GM12878 (cell line): Measurements from ENCODE around the gene ADAM23. TPM values are rescaled to one million over a fixed set of nuclear protein-coding genes. Genes with fewer than 3 reads are reported as not detected.

ENCODE experiments used
- ATAC-seq: fragments of 200-7000 bp; cut with Tn5 transposase; 3 replicates; pipeline ENCODE4 v1.9.1; 2020; ENCODE audit warnings: mild to moderate bottlenecking, moderate library complexity
- BruUV-seq: library from RNA; stranded (reverse); fragments of 400-500 nt; replicated peaks from 2 replicates; lab custom pipeline; 2021; lab: Mats Ljungman, UMichigan
- CTCF ChIA-PET: fragments of 300-600 bp; sonication (Branson Sonifier 250); formaldehyde crosslinking; extraction: SDS; loops from one replicate; lab custom pipeline; 2021; ENCODE audit warnings: inconsistent platforms; lab: Yijun Ruan, JAX
- POLR2A ChIA-PET: fragments of 350-600 bp; formaldehyde crosslinking; extraction: SDS; loops from one replicate; lab custom pipeline; 2021; ENCODE audit warnings: inconsistent platforms; lab: Charles Lee
- RAD21 ChIA-PET: fragments of 300-600 bp; sonication (Branson Sonifier 250); formaldehyde crosslinking; loops from one replicate; lab custom pipeline; 2023; ENCODE audit warnings: antibody characterized with exemption; ENCODE audit not compliant: unreplicated experiment; lab: Charles Lee
- SMC1A ChIA-PET: fragments of 300-600 bp; sonication (Branson Sonifier 250); formaldehyde crosslinking; loops from one replicate; lab custom pipeline; 2023; ENCODE audit not compliant: unreplicated experiment, uncharacterized antibody; lab: Charles Lee
- DNase-seq: peaks from one replicate; pipeline ENCODE4 v3.0.0-alpha.2; 2011; ENCODE audit warnings: low read depth, low spot score
- FAIRE-seq: peaks from 3 replicates; lab custom pipeline; 2011; peaks lifted over from hg19 to GRCh38; lab: Jason Lieb, UNC
- H2AFZ ChIP-seq: 2 replicates; pipeline ENCODE4 v1.6.0; 2011; ENCODE audit warnings: low read depth, low read length, control low read depth; ENCODE audit not compliant: control insufficient read depth
- H3K27ac ChIP-seq: 2 replicates; pipeline ENCODE4 v1.5.1; 2011; ENCODE audit warnings: control low read depth; ENCODE audit not compliant: control insufficient read depth, insufficient read depth
- H3K27me3 ChIP-seq, 2 experiments: replicated peaks in 1 of 2; 2 replicates each; pipeline versions ENCODE4 v1.6.0 to v1.6.1; 2011; ENCODE audit warnings: low read length in 1 of 2; ENCODE audit not compliant: control insufficient read depth in 2 of 2, insufficient read depth in 2 of 2
- H3K36me3 ChIP-seq, 2 experiments: 2 replicates each; pipeline ENCODE4 v1.5.1; 2011; ENCODE audit warnings: low read length in 1 of 2; ENCODE audit not compliant: control insufficient read depth in 2 of 2, insufficient read depth in 2 of 2
- H3K4me1 ChIP-seq: 2 replicates; pipeline ENCODE4 v1.6.1; 2011; ENCODE audit warnings: mild to moderate bottlenecking, low read length, moderate library complexity, mixed read lengths; ENCODE audit not compliant: control insufficient read depth, insufficient read depth
- H3K4me2 ChIP-seq: 2 replicates; pipeline ENCODE4 v1.6.0; 2011; ENCODE audit warnings: control low read depth; ENCODE audit not compliant: control insufficient read depth, insufficient read depth
- H3K4me3 ChIP-seq: fragments of 200-600 bp; sonication (generic); 2 replicates; pipeline ENCODE4 v1.5.1; 2016
- H3K79me2 ChIP-seq: 2 replicates; pipeline ENCODE4 v1.6.0; 2011; ENCODE audit warnings: low read length; ENCODE audit not compliant: control insufficient read depth, insufficient read depth
- H3K9ac ChIP-seq: 2 replicates; pipeline ENCODE4 v1.8.0; 2011; ENCODE audit warnings: low read length, control low read depth, mixed read lengths; ENCODE audit not compliant: control insufficient read depth, insufficient read depth
- H3K9me3 ChIP-seq: replicated peaks from 3 replicates; pipeline ENCODE4 v1.5.1; 2011; ENCODE audit warnings: mild to moderate bottlenecking, low read length; ENCODE audit not compliant: control insufficient read depth, insufficient read depth
- H4K20me1 ChIP-seq: 2 replicates; pipeline ENCODE4 v1.6.0; 2011; ENCODE audit not compliant: control insufficient read depth, insufficient read depth
- CHD4 ChIP-seq: fragments of 200-600 bp; sonication (generic); IDR thresholded peaks from 2 replicates; pipeline ENCODE4 v1.6.1; 2016; ENCODE audit warnings: mild to moderate bottlenecking
- CREB1 ChIP-seq: IDR thresholded peaks from 2 replicates; pipeline ENCODE4 v1.6.1; 2012; ENCODE audit warnings: low read depth, mild to moderate bottlenecking, inconsistent platforms
- MYB ChIP-seq: fragments of 150-350 bp; IDR thresholded peaks from 2 replicates; pipeline ENCODE4 v1.6.1; 2014; ENCODE audit warnings: mild to moderate bottlenecking, low read depth, low read length, borderline replicate concordance
- NR2C2 ChIP-seq: IDR thresholded peaks from 2 replicates; pipeline ENCODE4 v1.6.1; 2011; ENCODE audit warnings: borderline replicate concordance, low read depth; ENCODE audit not compliant: control insufficient read depth, insufficient read length
- NR2F1 ChIP-seq: fragments of 450-650 bp; conservative IDR thresholded peaks from 2 replicates; pipeline ENCODE4 v1.6.1; 2017; ENCODE audit warnings: mild to moderate bottlenecking
- POLR2AphosphoS5 ChIP-seq: IDR thresholded peaks from 2 replicates; pipeline ENCODE4 v1.6.1; 2011; ENCODE audit warnings: mild to moderate bottlenecking, low read length, inconsistent platforms
- RBBP5 ChIP-seq: fragments of 200-600 bp; sonication (generic); conservative IDR thresholded peaks from 2 replicates; pipeline ENCODE4 v1.6.1; 2016
- SIX5 ChIP-seq: IDR thresholded peaks from 2 replicates; pipeline ENCODE4 v1.6.1; 2011; ENCODE audit warnings: mild to moderate bottlenecking, low read depth, low read length, moderate library complexity; ENCODE audit not compliant: severe bottlenecking
- TARDBP ChIP-seq: IDR thresholded peaks from 2 replicates; pipeline ENCODE4 v1.6.1; 2016; ENCODE audit warnings: borderline replicate concordance
- YY1 ChIP-seq: IDR thresholded peaks from 2 replicates; pipeline ENCODE4 v1.6.1; 2011; ENCODE audit warnings: low read depth, mild to moderate bottlenecking, low read length
- ZBTB40 ChIP-seq: fragments of 450-650 bp; IDR thresholded peaks from 2 replicates; pipeline ENCODE4 v1.6.1; 2016; ENCODE audit warnings: mild to moderate bottlenecking, moderate library complexity, borderline replicate concordance
- WGBS: methylation state at CpG from one replicate; pipeline ENCODE4 v1.1.6; 2016; ENCODE audit warnings: low lambda C conversion rate; ENCODE audit not compliant: insufficient replicate concordance, insufficient coverage; ENCODE audit errors: missing lambda C conversion rate; 5-methylcytosine and 5-hydroxymethylcytosine counted together
- in situ Hi-C: fragments of 300-500 bp; cut with MboI; formaldehyde crosslinking; loops from 9 replicates; pipeline ENCODE4 v1.14.3; 2018; ENCODE audit warnings: mixed read lengths
- intact Hi-C: fragments of 100-400 bp; cut with micrococcal nuclease; formaldehyde crosslinking; loops from one replicate; pipeline ENCODE4 v1.14.2; 2022; ENCODE audit not compliant: unreplicated experiment
- polyA plus RNA-seq, 11 experiments: library from polyadenylated mRNA; depleted of rRNA in 4 of 11; unstranded in 6 of 11; stranded (reverse) in 5 of 11; fragments of >200 nt; fragmentation: Nextera tagmentation in 4 of 11; fragmentation: Illumina TruSeq in 1 of 11; extraction: Ambion mirVana in 4 of 11; extraction: Trizol in 1 of 11; gene quantifications; 1 replicate in 1 of 11; 2 replicates in 10 of 11; pipeline versions ENCODE4 v1.2.1 to v1.2.3, GENCODE V29; 2011 to 2016; ENCODE audit warnings: inconsistent platforms in 2 of 11, missing spikeins in 2 of 11, low read depth in 1 of 11
- total RNA-seq, 4 experiments: library from RNA; depleted of rRNA in 3 of 4; stranded (reverse); fragments of >200 nt in 3 of 4; fragmentation: Illumina TruSeq in 1 of 4; extraction: Trizol in 1 of 4; gene quantifications; 2 replicates each; pipeline versions ENCODE4 v1.2.1 to v1.2.3, GENCODE V29; 2013 to 2021
- TF ChIP-seq, protein P1 (sequence below): fragments of 450-650 bp; IDR thresholded peaks from 2 replicates; pipeline ENCODE4 v1.6.1; 2017; ENCODE audit warnings: borderline replicate concordance

The ADAM23 gene
- total and polyA plus RNA-seq, 10 of the 15 experiments (the other 5 are each of a cell fraction or from before 2014, with no cell fraction given) = 5.7 to 41.8 (median 15.6) TPM

GRCh38 chr2:206562375-206562774 lies 119.0 kb downstream of the ADAM23 start:
- intact Hi-C loops (no loop called here), in situ Hi-C loops (no loop called here)
- RAD21 ChIA-PET = interaction anchor here (0.7 to 2.4 kb wide), 7 partner anchors 9 to 427 kb away, joined by 3 to 11 read pairs (median 3); no protein-coding TSS in a partner anchor
- no peak for TF ChIP-seq POLR2AphosphoS5
- no peak for TF ChIP-seq MYB
- SMC1A ChIA-PET = interaction anchor here (0.9 to 3.0 kb wide), 4 partner anchors 9 to 164 kb away, joined by 3 to 20 read pairs (median 3); no protein-coding TSS in a partner anchor
- no peaks in the 10 kb centered on the region for H3K27me3 ChIP-seq
- no peak for FAIRE-seq
- no peaks in the 10 kb centered on the region for H3K79me2 ChIP-seq
- H4K20me1 ChIP-seq = no peaks in the 10 kb centered on the region
- DNase-seq = no peak
- BruUV-seq = no TSS peak
- H3K36me3 ChIP-seq = no peaks in the 10 kb centered on the region
- WGBS = 48% methylated on average over 2 of the region's 2 CpGs
- H3K9me3 ChIP-seq = no peaks in the 10 kb centered on the region
- H2AFZ ChIP-seq = no peak overlapping the region
- H3K4me2 ChIP-seq = no peak overlapping the region
- ATAC-seq = no peak
- H3K4me1 ChIP-seq = no peaks in the 10 kb centered on the region
- H3K27ac ChIP-seq = no peak overlapping the region
- no peak overlapping the region for H3K9ac ChIP-seq
- no peak overlapping the region for H3K4me3 ChIP-seq
- POLR2A ChIA-PET = interaction anchor here (1.4 to 1.5 kb wide), 2 partner anchors 9 to 46 kb away, joined by 4 to 8 read pairs; no protein-coding TSS in a partner anchor
- CTCF ChIA-PET = interaction anchor here (1.0 to 1.1 kb wide), 3 partner anchors 8 to 169 kb away, joined by 3 read pairs; no protein-coding TSS in a partner anchor

DNA sequence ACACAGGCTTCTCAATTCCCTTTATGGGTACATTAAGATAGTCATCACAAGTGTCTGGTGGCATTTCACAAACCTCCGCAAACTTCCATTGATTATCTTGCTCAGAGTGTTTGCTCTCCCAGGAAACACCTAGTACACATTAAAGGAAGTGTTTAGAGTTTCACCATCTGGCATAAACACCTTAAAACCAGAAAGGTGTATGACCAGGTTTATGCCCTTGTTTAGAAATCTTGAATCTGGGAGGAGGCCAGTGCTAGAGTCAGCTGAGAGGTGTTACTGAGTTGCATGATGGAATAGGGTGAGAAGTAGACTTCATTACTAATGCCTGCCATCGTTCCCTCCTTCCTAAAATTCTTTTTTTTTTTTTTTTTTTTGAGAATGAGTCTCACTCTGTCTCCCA lies 120.0 kb downstream of the ADAM23 start:
- no peaks in the 10 kb centered on the region for H3K27me3 ChIP-seq
- no peak overlapping the region for H3K27ac ChIP-seq
- H3K4me3 ChIP-seq = no peak overlapping the region
- DNase-seq (no peak), ATAC-seq (no peak), FAIRE-seq (no peak)
- H3K4me1 ChIP-seq = no peaks in the 10 kb centered on the region
- RAD21 ChIA-PET = no interaction called here
- no peak overlapping the region for H3K4me2 ChIP-seq
- H3K36me3 ChIP-seq = no peaks in the 10 kb centered on the region
- H2AFZ ChIP-seq = no peak overlapping the region
- no peaks in the 10 kb centered on the region for H4K20me1 ChIP-seq
- SMC1A ChIA-PET = no interaction called here
- H3K9me3 ChIP-seq = no peaks in the 10 kb centered on the region
- in situ Hi-C loops = no loop called here
- CTCF ChIA-PET = no interaction called here
- POLR2A ChIA-PET = no interaction called here
- 81% methylated on average over 2 of the region's 2 CpGs for WGBS
- H3K9ac ChIP-seq = no peak overlapping the region
- no peaks in the 10 kb centered on the region for H3K79me2 ChIP-seq
- intact Hi-C loops = no loop called here
- no TSS peak for BruUV-seq
- TF ChIP-seq ZBTB40 (no peak), TARDBP (no peak), NR2F1 (no peak), NR2C2 (no peak), YY1 (no peak), CREB1 (no peak), SIX5 (no peak), RBBP5 (no peak), CHD4 (no peak)
- TF ChIP-seq, protein P1, sequence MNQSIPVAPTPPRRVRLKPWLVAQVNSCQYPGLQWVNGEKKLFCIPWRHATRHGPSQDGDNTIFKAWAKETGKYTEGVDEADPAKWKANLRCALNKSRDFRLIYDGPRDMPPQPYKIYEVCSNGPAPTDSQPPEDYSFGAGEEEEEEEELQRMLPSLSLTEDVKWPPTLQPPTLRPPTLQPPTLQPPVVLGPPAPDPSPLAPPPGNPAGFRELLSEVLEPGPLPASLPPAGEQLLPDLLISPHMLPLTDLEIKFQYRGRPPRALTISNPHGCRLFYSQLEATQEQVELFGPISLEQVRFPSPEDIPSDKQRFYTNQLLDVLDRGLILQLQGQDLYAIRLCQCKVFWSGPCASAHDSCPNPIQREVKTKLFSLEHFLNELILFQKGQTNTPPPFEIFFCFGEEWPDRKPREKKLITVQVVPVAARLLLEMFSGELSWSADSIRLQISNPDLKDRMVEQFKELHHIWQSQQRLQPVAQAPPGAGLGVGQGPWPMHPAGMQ = no peak
